DND-41 (cell line): ENCODE measurements around the gene CLK3.

ENCODE experiments used
- CTCF ChIP-seq: IDR thresholded peaks from 2 replicates; pipeline ENCODE4 v1.5.1; 2012; ENCODE audit warnings: borderline replicate concordance, low read length, moderate library complexity, mild to moderate bottlenecking; ENCODE audit not compliant: poor library complexity, severe bottlenecking; ENCODE audit errors: extremely low read depth
- EZH2 ChIP-seq: IDR thresholded peaks from 3 replicates; pipeline ENCODE4 v1.6.1; 2012; ENCODE audit warnings: borderline replicate concordance, low read depth, mild to moderate bottlenecking, moderate library complexity, low read length, inconsistent platforms; ENCODE audit not compliant: severe bottlenecking

- TF ChIP-seq EZH2 (no peak), CTCF (peak; percentile 87)
These were observed 5.3 kb downstream of the CLK3 start for GRCh38 chr15:74620636-74621545.
